Renal cortex interstitium (tissue), 11 donors: Measurements from ENCODE around the gene SLC22A2. TPM values are rescaled to one million over a fixed set of nuclear protein-coding genes. Genes with fewer than 3 reads are reported as not detected.

ENCODE experiments used
- DNase-seq, 11 donors: peaks; one replicate each; pipeline ENCODE4 v3.0.0-alpha.2; 2013; ENCODE audit warnings: low read depth in 9 of 11, low spot score in 4 of 11; ENCODE audit errors: extremely low read depth in 1 of 11
- polyA plus RNA-seq, 3 donors: library from polyadenylated mRNA; unstranded; fragments of 120-200 nt; gene quantifications; one replicate each; pipeline ENCODE4 v1.2.1, GENCODE V29; 2013; ENCODE audit not compliant: insufficient read length in 3 of 3

Gene SLC22A2
- polyA plus RNA-seq, 3 donors, result 12.1 to 16.8 (median 15.0) TPM

DNA sequence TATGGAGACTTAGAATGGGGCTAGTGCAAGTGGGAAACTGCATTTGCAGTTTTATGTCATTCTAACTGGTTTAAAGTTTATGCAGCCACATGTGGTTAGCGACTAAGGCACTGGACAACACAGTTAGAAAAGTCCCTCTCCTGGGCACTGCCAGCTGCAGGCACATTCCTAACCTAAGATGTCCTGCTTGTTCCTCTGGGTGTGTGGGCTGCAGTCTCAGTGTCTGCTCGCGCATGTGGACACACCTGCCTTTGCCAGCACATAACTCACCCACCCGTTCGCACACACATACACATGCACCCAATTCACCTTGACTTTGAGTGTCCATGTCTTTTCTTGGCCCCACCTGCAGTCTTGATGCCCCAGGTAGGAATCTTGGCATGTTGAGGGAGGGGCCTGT is 18.5 kb upstream of the SLC22A2 start:
- no peak for DNase-seq

DNA sequence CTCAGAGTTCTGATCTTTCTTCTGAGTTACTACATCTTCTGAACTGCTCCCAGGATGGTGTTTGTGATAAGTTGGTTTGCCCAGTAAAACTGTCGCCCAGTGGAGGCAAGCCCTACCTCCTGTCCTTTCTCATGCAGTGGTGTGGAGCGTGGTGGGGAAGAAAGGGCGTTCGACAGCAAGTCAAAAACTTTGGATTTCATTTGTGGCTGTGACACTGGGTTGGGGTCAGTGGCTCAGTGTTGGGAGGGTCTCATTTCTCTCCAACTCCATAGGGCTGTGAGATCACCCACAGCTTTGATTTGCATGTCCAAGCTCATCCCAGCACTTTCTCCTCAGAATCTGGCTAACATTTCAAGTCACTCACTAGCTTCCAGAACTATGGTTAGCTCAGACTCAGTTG is 17.5 kb upstream of the SLC22A2 start:
- DNase-seq, result no peak

DNA sequence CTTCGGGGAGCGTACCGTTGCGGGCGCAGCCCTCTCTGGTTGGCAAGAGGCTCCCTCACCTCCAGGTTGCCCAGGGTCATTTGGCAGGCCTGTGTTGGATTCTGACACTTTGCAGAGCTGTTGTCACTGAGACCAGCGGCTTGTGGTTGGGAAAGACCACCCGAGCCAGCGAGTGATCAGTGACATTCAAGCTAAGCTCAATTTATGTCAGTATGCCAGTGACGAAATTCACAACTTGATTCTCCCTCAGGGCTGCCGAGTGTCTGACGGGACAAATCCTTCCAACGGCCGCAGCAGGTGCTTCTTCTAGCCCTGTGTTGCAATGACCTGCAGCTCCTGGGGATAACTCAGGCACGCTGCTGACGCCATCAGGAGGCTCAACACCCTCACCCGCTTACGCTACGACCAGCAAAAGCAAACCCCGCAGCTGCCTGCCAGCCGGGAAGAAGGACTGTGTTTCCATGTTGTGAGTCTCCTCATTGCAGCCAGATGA is 16.9 kb upstream of the SLC22A2 start:
- DNase-seq, result no peak

DNA sequence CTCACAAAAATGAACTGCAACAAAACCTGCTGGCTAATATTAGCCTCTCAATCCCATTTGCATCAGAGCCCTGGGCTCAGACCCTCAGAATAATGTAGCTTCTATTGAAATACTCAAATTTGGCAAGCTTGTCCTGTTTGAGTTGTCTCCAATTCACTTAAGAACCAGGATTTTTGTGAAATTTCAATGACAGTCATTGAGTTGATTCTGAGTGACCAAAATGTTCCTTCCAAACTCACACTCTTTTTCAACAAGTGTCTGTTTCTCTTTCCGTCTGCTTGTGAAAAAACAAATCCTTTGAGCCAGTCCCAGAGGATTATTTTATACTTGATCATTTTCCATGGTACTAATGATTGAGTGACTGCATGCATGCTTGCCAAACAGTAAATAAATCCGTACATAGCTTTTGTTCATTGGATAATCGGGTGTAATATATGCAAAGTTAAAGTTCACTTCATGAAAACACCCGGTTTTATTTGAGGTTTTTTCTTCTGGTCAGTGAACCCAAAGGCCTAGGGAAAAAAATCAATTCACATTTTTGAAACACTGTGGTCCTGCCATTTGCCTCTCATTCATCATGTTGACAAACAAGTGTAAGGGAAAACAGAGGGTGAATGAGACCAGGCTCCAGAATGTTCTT is 16.4 kb upstream of the SLC22A2 start:
- no peak for DNase-seq

DNA sequence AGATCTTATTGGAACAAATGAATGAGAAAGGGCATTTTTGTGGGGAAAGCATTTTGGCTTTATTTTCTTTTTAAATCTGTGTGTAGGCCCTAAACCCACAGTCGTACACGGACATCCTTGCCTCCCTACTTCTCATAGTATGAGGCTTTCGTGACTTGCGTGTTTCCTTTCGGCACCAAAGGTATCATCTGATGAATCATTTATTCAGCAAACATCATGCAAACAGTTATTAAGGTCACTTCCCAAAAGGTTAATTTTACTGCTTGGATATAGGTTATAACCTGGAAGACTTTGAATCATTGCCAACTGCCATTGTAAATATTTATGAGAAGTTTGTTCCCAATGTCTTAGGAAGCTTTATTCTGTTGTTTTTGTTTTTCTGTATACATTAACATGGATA is 15.1 kb upstream of the SLC22A2 start:
- DNase-seq, result no peak

DNA sequence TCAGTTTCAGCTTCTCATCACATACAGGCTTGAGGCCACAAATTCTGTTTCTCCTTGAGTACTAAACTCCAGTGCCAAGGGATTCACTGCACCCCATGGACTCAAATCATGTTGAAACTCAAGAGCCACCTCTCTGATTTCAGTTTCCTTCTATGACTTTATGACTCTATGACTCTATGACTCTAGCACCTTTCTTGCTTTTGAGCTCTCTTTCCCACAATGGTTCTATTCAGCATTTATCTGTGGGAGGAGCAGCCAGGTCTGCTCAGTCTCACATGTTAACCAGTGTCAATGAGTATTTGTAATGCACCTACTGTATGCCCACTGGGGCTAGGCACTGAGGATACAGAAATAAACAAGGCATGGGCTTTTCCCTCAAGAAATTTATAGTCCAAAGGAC is 14.6 kb upstream of the SLC22A2 start:
- DNase-seq, result no peak

DNA sequence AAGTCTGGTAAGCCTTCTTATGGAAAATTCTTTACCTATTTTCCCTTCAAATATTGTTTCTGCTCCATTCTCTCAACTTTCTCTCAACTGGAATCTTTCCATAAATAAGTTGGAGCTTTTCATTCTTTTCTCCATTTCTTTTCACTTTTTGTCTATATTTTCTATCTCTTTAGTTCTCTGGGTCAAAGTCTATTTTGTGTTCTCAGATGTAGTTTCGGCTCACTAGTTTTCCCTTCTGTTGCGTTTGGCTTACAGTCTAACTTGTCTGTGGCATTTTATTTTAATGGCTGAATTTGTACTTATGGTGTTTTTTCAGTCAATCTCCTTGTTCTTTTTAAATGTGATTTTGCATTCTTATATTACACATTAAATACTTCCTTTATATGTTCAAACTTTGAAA is 14.1 kb upstream of the SLC22A2 start:
- no peak for DNase-seq

DNA sequence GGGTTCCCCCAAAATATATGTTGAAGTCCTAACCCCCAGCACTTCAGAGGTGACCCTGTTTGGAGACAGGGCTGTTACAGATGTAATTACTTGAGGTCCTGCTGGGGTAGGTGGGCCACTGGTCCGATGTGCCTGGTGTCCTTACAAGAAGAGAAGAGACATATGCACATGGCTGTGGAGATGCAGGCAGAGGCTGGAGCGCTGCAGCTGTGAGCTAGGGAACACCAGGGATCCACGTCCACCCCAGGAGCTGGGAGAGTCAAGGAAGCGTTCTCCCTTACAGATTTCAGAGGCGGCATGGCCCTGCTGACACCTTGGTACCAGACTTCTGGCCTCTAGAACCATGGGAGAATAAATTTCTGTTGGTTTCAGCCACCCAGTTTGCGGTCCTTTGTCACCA is 11.7 kb upstream of the SLC22A2 start:
- no peak for DNase-seq

DNA sequence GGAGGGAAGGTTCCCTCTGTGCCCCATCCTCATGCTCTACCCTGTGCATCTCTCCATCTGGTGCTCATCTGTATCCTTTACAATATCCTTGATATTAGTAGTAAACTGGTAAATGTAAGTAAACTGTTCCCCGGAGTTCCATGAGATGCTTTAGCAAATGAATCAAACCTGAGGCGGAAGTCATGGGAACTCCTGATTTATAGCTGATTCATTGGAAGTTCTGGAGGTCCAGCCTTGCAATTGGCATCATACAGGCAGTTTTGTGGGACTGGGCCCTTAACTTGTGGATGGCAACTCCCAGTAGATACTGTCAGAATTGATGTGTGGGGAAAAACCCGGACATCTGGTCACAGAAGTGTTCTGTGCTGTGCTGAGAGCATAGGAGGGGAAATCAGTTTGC is 11.2 kb upstream of the SLC22A2 start:
- no peak for DNase-seq

DNA sequence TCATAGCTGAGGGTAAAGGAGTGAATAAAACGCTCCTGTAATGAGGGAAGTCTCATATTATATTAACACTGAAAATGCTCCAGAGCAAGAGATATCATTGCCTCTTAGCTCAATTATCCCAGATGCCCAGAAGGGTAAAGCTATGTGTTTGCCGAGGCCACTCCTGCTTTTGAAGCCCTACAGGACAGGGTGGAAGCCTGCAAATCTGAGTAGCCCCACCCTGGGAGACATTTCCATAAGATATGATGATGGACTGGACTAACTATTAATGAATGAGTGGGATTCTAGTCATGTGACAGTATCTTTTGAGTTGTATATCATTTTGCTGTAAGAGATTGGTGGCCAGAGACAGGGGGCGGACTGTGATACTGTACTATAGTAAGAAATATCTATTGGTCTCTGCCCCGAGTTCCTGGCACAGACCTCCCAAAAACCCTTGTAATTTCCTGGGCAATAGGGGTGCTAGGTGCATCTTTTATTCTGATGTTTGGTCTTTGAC is 10.5 kb upstream of the SLC22A2 start:
- no peak for DNase-seq

DNA sequence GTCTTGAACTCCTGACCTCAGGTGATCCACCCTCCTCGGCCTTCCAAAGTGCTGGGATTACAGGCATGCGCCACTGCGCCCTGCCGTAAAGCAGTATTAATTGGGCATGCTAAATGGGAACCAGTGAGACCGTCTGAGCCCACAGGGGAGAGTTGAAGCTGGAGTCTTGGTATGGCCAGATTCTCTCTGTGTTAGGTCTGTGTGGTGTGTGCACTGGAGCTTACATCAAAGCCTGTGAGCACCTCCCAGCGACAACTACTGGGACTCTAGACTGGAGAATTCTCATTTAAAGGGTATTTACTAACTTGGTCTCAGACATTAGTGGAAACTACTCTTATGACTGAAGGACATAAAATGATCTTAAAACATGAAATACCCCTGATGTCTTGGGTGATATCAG is 8.5 kb upstream of the SLC22A2 start:
- no peak for DNase-seq

DNA sequence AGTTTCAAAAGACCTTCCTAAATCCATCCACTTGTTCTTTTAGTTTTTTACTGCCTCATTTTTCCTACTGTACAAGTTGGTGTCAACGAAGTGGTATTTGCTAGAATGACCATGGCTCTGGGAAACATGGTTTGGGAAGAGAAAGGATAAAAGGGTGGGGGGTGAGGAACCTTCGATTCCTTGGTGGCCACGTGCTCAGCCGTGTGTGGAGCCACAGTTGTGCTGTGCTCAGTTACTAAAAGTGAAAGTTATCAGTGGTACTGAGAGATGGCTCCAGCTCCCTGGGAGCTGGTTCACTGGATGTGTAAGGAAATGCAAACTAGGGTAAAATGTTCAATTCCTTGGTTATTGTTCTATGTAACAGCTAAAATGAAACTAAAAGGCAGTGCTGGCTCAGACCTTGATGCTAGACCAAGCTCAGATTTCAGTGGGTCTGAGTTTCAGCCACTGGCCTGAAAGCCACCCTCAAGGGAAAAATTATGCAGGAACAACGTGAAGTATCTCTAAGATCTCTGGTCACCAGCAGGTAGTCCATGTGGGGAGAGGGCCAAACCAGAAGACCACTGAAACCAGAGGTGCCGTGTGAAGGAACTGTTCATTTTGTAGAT is 7.4 kb upstream of the SLC22A2 start:
- no peak for DNase-seq

DNA sequence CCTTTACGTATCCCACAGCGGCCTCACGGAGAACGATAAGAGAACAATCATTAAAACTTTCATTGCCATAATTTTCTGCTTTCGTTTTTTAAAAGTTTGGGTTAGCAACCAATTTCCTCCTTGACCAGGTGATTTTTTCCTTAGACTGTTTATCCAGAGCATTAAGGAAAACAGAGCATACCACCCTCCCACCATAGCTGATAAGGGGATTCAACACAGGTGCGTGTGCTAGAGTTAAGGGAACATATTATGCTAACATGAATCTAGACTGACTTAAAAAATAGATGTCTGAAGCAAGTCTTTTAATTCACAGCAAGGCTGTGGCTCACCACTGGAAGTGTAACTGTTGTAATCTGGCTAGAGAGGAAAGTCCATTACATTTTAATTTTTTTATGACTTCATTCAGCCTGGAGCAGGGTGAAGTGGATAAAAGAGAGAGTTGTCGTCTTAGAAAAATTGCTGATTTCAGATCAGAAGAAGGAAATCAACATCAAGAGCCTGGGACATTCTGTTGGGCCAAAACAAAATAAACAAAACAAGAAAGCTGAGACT is 5.5 kb upstream of the SLC22A2 start:
- DNase-seq, result no peak

DNA sequence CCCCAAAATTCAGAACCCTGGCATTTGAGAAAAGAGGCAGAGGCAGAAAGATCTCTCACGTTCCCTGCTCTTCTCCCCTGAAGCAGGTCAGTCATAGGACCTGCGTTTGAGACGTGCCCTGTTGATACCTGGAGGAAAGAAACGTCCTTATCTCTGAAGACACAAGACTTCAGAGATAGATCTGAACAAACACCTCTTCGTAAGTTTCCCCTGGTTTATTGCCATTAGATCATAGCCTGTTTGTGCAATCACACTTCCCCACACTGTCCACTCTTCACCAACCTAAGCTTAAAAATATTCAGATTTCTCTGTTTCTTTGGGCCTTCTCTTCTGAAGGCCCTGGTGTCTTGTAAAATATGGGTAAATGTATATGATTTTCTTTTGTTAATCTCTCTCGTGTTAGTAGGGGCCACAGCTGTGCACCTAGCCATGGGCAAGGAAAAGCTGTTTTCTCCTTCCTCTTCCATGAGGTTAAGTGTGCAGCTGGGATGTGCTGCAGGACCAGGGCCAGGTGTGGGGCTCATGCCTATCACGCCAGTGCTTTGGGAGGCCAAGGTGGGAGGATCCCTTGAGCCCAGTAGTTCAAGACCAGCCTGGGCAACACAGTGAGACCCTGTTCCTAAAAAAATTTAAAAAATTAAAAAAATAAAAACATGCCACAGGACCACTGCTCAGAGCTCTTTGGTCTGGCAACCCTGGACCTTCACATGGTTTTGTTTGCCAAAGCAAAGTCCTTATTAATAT is 4.7 kb upstream of the SLC22A2 start:
- no peak for DNase-seq

DNA sequence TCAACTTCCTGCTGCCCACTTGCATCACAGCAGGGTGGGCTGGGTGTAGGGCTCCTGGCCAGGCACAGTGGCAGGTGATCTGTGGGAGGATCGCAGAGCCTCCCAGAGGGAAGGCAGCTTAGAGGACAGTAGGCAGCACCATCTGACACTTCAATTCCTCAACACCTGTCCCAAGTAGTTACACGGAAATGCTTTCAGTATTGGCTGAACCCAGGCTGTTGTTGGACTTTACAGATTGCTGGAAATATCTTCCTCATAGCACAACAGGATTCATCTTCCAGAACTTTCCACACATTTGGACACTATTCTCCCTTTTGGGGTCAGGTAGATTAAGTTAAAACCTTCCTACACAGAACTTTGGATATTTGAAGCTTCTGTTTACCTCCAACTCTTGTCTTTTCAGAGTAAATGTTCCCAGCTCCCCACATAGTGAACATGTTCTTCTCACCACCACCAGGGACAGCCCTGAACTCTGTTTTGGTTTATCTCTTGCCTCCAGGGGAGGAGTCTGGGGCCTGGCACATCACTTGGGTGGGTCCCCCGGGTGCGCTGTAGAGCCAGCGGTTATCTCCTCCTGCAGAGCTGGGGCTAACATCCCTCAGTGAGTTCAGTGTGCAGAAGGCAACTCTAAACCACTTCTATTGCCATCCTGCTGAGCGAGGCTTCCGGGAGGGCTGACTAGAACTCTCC is 3.5 kb upstream of the SLC22A2 start:
- no peak for DNase-seq

DNA sequence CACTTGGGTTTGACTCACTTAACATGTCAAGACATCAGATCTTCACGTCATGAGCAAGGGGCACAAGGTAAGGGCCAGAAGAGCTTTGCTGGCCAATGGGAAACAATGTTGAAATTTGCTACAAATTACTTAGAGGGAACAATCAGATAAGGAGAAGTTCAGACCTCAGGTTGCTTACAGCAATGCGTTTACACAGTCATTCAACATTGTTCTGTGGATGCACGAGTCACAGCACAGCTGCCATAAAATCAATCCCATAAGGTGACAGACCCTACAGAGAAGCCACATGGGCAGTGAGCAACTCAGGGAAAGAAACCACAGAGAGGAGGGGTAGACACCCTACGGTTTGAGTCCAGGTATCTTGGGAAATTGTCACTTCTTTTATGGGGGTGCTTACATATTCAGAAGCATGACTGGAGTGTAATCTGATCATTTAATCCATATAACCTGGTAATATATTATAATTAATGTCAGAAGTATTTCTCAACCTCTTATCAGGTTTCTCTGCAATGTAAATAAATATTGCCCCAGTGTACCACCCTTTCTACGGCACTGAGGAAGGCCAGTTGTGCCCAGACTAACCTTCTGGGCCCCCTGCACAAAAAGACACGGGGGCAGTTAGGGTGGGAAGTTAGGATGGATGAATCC is 2.3 kb upstream of the SLC22A2 start:
- DNase-seq, result no peak

DNA sequence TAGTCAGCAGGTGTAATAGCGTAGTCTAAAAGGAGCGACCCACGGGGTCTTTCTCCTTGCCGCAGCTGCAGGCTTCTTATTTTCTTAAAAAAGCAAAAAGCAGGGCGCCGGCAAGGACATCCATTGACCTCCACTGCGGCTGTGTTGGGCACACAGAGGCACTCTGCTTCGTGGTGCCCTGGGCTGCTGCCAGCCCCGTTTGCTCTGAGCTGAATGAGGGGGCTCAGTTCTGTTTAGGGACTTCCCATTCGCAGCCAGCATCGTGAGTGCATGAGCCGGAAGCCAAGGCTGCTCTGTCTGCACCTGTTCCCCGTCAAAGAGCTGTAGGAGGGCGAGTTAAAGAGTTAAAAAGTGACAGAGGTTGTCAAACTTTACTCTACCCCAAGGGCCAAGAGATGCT is 1.7 kb upstream of the SLC22A2 start:
- no peak for DNase-seq

DNA sequence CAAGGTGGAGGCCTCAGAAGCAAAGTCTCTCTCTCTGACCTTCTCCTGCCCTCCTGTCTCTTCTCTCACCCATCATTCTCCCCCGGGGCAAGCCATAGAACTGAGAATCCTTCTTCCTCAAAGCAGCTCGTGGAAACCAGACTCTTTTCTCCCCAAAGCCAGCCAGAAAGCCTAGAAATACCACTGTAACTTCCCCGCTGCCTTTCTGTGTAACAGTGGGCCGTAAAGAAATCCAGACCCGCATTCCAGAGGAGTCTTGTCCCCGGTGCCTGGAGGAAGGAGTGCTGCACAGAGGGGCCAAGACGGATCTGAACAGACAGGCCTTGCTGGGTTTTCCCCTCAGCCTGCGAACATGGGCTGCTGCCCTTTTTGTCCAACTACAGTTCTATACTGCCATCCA is 977 bp upstream of the SLC22A2 start:
- peak in 1 of 11 donors; percentile 13 for DNase-seq

DNA sequence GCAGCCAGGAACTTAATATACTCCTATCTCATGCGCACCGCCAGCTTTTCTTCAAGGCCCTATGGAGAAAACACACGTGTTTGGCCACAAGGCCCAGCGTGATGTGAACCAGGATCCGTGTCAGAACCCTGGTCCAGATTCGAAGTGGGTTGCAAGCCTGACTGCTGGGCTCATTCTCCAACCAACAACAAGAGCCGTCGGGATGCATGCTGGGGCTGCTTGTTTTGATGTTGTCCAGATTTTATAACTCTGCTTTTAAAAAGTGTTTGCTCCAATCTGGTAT is 463 bp upstream of the SLC22A2 start:
- no peak for DNase-seq
